CD4-positive, alpha-beta T cell treated with Interleukin-17A for 4 hours (primary cell): ENCODE measurements around the gene PTRHD1.

ENCODE experiments used
- DNase-seq: peaks from one replicate; pipeline ENCODE4 v3.0.0-alpha.2; 2020; ENCODE audit warnings: mixed read lengths

Gene PTRHD1

GRCh38 chr2:24749069-24749691, 44.0 kb downstream of the PTRHD1 start:
- DNase-seq, result no peak

GRCh38 chr2:24747299-24747698, 45.9 kb downstream of the PTRHD1 start:
- DNase-seq, result no peak

- DNase-seq, result no peak
Observed at GRCh38 chr2:24745825-24746224, 47.4 kb downstream of the PTRHD1 start.

- no peak for DNase-seq
Observed at GRCh38 chr2:24744356-24744755, 48.8 kb downstream of the PTRHD1 start.

GRCh38 chr2:24743924-24744323, 49.3 kb downstream of the PTRHD1 start:
- no peak for DNase-seq

- no peak for DNase-seq
Observed at GRCh38 chr2:24742730-24743129, 50.5 kb downstream of the PTRHD1 start.

- no peak for DNase-seq
Observed at GRCh38 chr2:24740142-24740541, 53.0 kb downstream of the PTRHD1 start.
